Heart right ventricle (tissue), 16 donors: ENCODE results near the gene ZBTB48. TPM values are rescaled to one million over a fixed set of nuclear protein-coding genes. Genes with fewer than 3 reads are reported as not detected.
"Not testable (repeated sequence)": the region's sequence is repeated elsewhere in the genome, so short reads cannot be mapped to it uniquely, and the experiment has no call there.

Experiments
- ATAC-seq, 8 donors: fragments of 200-7000 bp; cut with Tn5 transposase; one replicate each; pipeline ENCODE4 v1.9.1; 2020; ENCODE audit warnings: mild to moderate bottlenecking in 8 of 8, moderate library complexity in 8 of 8, moderate number of reproducible peaks in 1 of 8
- DNase-seq, 2 donors: peaks; one replicate each; pipeline ENCODE4 v3.0.0-alpha.2; 2020
- H3K27ac ChIP-seq, 10 donors: fragments of 200-600 bp; sonication (generic) in 2 of 10; one replicate each; pipeline versions ENCODE4 v1.5.0 to v1.8.0; 2020 to 2022; ENCODE audit warnings: mild to moderate bottlenecking in 3 of 10
- H3K27me3 ChIP-seq, 7 donors: fragments of 200-600 bp; one replicate each; pipeline ENCODE4 v1.8.0; 2021 to 2022; ENCODE audit warnings: mild to moderate bottlenecking in 2 of 7
- H3K36me3 ChIP-seq, 9 donors: fragments of 200-600 bp; sonication (generic) in 1 of 9; one replicate each; pipeline versions ENCODE4 v1.5.0 to v1.8.0; 2020 to 2022; ENCODE audit warnings: mild to moderate bottlenecking in 2 of 9
- H3K4me1 ChIP-seq, 9 donors: fragments of 200-600 bp; sonication (generic) in 1 of 9; one replicate each; pipeline versions ENCODE4 v1.5.0 to v1.8.0; 2020 to 2022; ENCODE audit warnings: mild to moderate bottlenecking in 4 of 9
- H3K4me3 ChIP-seq, 10 donors: fragments of 200-600 bp; sonication (generic) in 2 of 10; one replicate each; pipeline versions ENCODE4 v1.5.0 to v1.8.0; 2020 to 2022; ENCODE audit warnings: mild to moderate bottlenecking in 7 of 10, moderate library complexity in 2 of 10
- H3K9me3 ChIP-seq, 11 donors: fragments of 200-600 bp in 10 of 11; sonication (generic) in 2 of 11; one replicate each; pipeline versions ENCODE4 v1.5.0 to v1.8.0; 2013 to 2022; ENCODE audit warnings: mild to moderate bottlenecking in 2 of 11, control low read depth in 1 of 11, moderate library complexity in 1 of 11
- CTCF ChIP-seq, 9 donors: fragments of 200-600 bp; sonication (generic) in 2 of 9; IDR thresholded peaks; one replicate each; pipeline versions ENCODE4 v1.5.0 to v1.8.0; 2021 to 2022; ENCODE audit warnings: antibody characterized with exemption in 9 of 9, mild to moderate bottlenecking in 5 of 9, moderate library complexity in 1 of 9
- WGBS, 2 donors: extraction: QIAGEN DNeasy Blood & Tissue Kit; methylation state at CpG; one replicate each; pipeline ENCODE4 v1.1.7; 2013; ENCODE audit warnings: inconsistent platforms in 1 of 2; 5-methylcytosine and 5-hydroxymethylcytosine counted together
- intact Hi-C, 10 donors: fragments of 100-400 bp; cut with DNase I; formaldehyde crosslinking; loops; one replicate each; pipeline versions ENCODE4 v1.11.1 to v1.14.2; 2022
- polyA plus RNA-seq, 2 donors: library from polyadenylated mRNA; stranded (reverse); fragments of 200-250 nt; gene quantifications; one replicate each; pipeline ENCODE4 v1.2.3, GENCODE V29; 2013
- total RNA-seq, 10 donors: library from RNA; stranded (reverse); fragmentation: NEBNext Ultra II Directional in 3 of 10; extraction: Animal tissue kit (Norgen Biotek cat#: 25700) in 3 of 10; gene quantifications; one replicate each; pipeline versions ENCODE4 v1.2.1 to v1.2.4, GENCODE V29; 2021 to 2023
- donor health status: Arrhythmogenic right ventricular cardiomyopathy.
- donor health status: ischemic (EF 13 %, LVEDD 7.1; RV severe dilation, severe dysfunction).
- donor health status: healthy with polysubstance abuse.
- donor health status: DM: no; HTN: yes; CAD: no.
- donor health status: DM: no; HTN: no; CAD: no.
- donor health status: ischemic (EF 25% LVEDD 6.9; RV normal size, moderate dysfunction).
- donor health status: ischemic (EF 25% LVEDD 5.7; RV mildly dilated, moderate dysfunction).
- donor health status: healthy.
- donor health status: DM: yes; HTN: yes; CAD: no.
- donor health status: Ischemic cardiomyopathy.
- donor health status: ischemic (EF 35%, LVEDD 5.7; RV mildly dilated, moderate dysfunction).
- donor health status: nonischemic (EF 11% LVEDD 7.7; RV severe dilation, severe dysfunction).
- donor health status: DM: yes; HTN: yes; CAD: no.
- donor health status: PGD.
- donor health status: ischemic (EF 29% LVEDD 5.4; RV normal size, mild dysfunction).
- donor health status: nonischemic (EF 23%, LVEDD 6.1; RV moderate dilation, normal function).

ZBTB48 gene
- total and polyA plus RNA-seq, 12 donors, result 7.3 to 41.5 (median 12.4) TPM

GRCh38 chr1:6596351-6596750 is 16.6 kb downstream of the ZBTB48 start:
- no peaks in the 10 kb centered on the region for H3K9me3 ChIP-seq
- 54% methylated on average over 7 of the region's 7 CpGs for WGBS, 2 donors
- no peak for TF ChIP-seq CTCF (IDR thresholded peaks at IDR 0.05)
- ATAC-seq, result no peak
- H3K4me1 ChIP-seq, result peaks cover 22 to 86% (median 66%) of the 10 kb centered on the region in 9 donors
- DNase-seq, result no peak
- H3K36me3 ChIP-seq, result peaks cover 0 to 85% (median 65%) of the 10 kb centered on the region in 9 donors
- intact Hi-C loops, result no loop called here
- peak overlapping the region in 8 of 10 donors; percentile 36 to 100 (median 86) for H3K27ac ChIP-seq
- peak overlapping the region in 5 of 10 donors; percentile 0 to 17 (median 10) for H3K4me3 ChIP-seq
- no peaks in the 10 kb centered on the region for H3K27me3 ChIP-seq

GRCh38 chr1:6596886-6597776 is 17.3 kb downstream of the ZBTB48 start:
- peak in 3 of 8 donors; percentile 2 to 31 (median 25) for ATAC-seq
- H3K4me1 ChIP-seq, result peaks cover 18 to 78% (median 59%) of the 10 kb centered on the region in 9 donors
- TF ChIP-seq CTCF (IDR thresholded peaks at IDR 0.05), result no peak
- H3K4me3 ChIP-seq, result peak overlapping the region in 5 of 10 donors; percentile 1 to 17 (median 10)
- DNase-seq, result no peak
- no peaks in the 10 kb centered on the region for H3K9me3 ChIP-seq
- H3K27ac ChIP-seq, result peak overlapping the region; percentile 5 to 100 (median 86)
- no peaks in the 10 kb centered on the region for H3K27me3 ChIP-seq
- H3K36me3 ChIP-seq, result peaks cover 0 to 78% (median 65%) of the 10 kb centered on the region in 9 donors
- 53 to 63% methylated on average over 15 of the region's 15 CpGs for WGBS, 2 donors
- intact Hi-C loops, result no loop called here

- peak overlapping the region; percentile 5 to 100 (median 86) for H3K27ac ChIP-seq
- peak overlapping the region in 1 of 10 donors; percentile 2 for H3K4me3 ChIP-seq
- peaks cover 0 to 71% (median 59%) of the 10 kb centered on the region in 9 donors for H3K36me3 ChIP-seq
- TF ChIP-seq CTCF (IDR thresholded peaks at IDR 0.05), result no peak
- 66 to 72% methylated on average over 6 of the region's 6 CpGs for WGBS, 2 donors
- ATAC-seq (peak in 1 of 8 donors; percentile 3), DNase-seq (no peak)
- no peaks in the 10 kb centered on the region for H3K27me3 ChIP-seq
- intact Hi-C loops, result no loop called here
- no peaks in the 10 kb centered on the region for H3K9me3 ChIP-seq
- H3K4me1 ChIP-seq, result peaks cover 18 to 72% (median 59%) of the 10 kb centered on the region in 9 donors
Observed at GRCh38 chr1:6597777-6598131, 18.0 kb downstream of the ZBTB48 start.

GRCh38 chr1:6599141-6599975 is 19.6 kb downstream of the ZBTB48 start:
- intact Hi-C loops, result no loop called here
- H3K4me1 ChIP-seq, result peaks cover 19 to 76% (median 62%) of the 10 kb centered on the region in 9 donors
- WGBS, 2 donors, result 68 to 69% methylated on average over 31 of the region's 31 CpGs
- H3K27ac ChIP-seq, result peak overlapping the region in 8 of 10 donors; percentile 96 to 100 (median 100)
- no peaks in the 10 kb centered on the region for H3K9me3 ChIP-seq
- no peak for TF ChIP-seq CTCF (IDR thresholded peaks at IDR 0.05)
- H3K36me3 ChIP-seq, result peaks cover 0 to 55% (median 43%) of the 10 kb centered on the region in 9 donors
- ATAC-seq (no peak), DNase-seq (no peak)
- no peaks in the 10 kb centered on the region for H3K27me3 ChIP-seq
- peak overlapping the region; percentile 68 to 96 (median 86) for H3K4me3 ChIP-seq

- not testable (repeated sequence) for H3K9me3 ChIP-seq, H3K27me3 ChIP-seq, ATAC-seq, DNase-seq
- Histone ChIP-seq H3K4me1 (peaks cover 25 to 76% (median 68%) of the 10 kb centered on the region in 9 donors), H3K36me3 (peaks cover 0 to 49% (median 37%) of the 10 kb centered on the region in 9 donors), H3K27ac (peak overlapping the region in 9 of 10 donors; percentile 96 to 100 (median 99)), H3K4me3 (peak overlapping the region; percentile 68 to 96 (median 86))
- intact Hi-C loops, result loop anchor here in 2 of 10 donors (2.0 to 10.0 kb wide), 3 partner anchors 19 to 48 kb away; partner anchors contain the start of genes NOL9 (in 2 of the 2) and TAS1R1 (in 1 of the 2)
- WGBS, 2 donors, result 57 to 63% methylated on average over 8 of the region's 8 CpGs
Observed at GRCh38 chr1:6599991-6600390, 20.2 kb downstream of the ZBTB48 start.
